NCI-H774 (cell line): ENCODE measurements around the gene ZC3H8.

ENCODE experiments used
- DNase-seq: peaks from one replicate; lab custom pipeline; 2025; lab: John Stamatoyannopoulos, UW

ZC3H8 gene

DNA sequence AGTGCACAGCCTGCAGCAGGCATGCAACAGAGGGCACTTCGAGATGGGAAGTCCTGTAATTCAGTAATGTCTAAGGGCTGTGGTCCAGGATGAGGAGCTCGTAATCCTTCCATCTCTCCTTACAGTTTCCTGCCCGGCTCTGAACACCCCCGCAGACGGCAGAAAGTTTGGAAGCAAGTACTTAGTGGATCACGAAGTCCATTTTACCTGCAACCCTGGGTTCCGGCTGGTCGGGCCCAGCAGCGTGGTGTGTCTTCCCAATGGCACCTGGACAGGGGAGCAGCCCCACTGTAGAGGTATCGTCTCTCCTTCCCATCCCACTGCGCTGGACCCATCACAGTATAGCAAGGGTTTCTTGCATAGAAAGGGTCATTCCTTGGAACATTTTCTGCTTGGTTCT is 90.0 kb downstream of the ZC3H8 start:
- DNase-seq: no peak

DNA sequence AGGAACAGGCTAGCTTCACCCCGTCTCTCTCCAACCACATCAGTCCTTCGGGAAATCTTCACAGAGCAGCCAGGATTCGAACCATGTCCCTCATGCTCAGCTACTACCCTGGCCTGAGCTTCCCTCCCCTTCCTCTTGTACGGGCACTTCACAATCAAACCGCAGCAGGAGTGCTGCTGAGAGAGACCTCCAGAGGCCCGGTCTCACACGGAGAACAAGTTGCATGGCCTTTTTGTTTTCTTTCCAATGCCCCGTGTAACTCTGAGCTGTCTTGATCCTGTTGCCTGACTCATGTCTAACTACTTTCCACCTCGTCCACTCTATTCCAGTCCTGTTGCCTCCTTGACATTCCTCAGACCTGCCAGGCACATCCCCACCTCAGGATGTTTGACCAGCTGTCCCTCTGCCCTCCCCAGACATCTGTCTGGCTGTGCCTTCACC is 91.3 kb downstream of the ZC3H8 start:
- DNase-seq: no peak

DNA sequence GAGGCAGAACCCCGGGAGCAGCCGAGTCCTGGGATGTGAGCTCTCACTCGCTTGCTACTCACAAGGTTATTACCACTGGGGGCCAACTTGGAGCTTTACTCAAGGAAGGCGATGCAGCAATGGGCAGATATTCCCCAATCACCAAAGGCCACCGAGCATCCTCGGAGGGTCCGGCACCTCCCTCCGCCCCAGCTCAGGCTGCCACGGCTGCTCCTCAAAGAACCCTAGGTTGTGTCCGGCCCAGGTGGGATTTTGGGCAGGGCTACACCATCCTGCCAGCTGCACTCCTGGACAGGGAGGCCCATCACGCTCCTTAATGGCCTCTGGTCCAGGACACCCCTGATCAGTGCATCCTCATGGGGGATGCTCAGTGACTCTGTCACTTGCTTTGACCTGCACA is 91.9 kb downstream of the ZC3H8 start:
- no peak for DNase-seq

DNA sequence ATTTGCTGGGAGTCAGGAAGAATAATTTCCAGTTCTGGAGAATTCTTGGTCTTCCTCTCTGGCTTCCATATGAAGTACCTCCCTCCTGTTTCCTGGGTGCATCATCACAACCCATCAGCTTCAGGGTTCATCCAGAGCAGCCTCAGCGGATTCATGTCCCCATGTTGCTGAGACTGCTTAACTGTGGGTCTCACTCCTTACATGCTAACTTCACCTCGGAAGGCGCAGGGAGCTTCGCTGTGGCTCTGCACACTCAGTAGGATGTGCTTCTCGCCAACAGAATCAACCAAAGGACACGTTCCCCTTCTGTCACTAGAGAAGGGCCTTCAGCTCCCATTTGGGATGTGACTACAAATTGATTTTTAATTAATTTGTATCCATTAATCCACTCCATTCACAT is 92.5 kb downstream of the ZC3H8 start:
- no peak for DNase-seq
